ENCODE data around the gene DSCAML1. TPM values are rescaled to one million over a fixed set of nuclear protein-coding genes. Genes with fewer than 3 reads are reported as not detected.
"Not testable (repeated sequence)": the region's sequence is repeated elsewhere in the genome, so short reads cannot be mapped to it uniquely, and the experiment has no call there.

Gene DSCAML1
- total RNA-seq, 2 donors from 2014 or later = 0.21 to 0.41 TPM

DNA sequence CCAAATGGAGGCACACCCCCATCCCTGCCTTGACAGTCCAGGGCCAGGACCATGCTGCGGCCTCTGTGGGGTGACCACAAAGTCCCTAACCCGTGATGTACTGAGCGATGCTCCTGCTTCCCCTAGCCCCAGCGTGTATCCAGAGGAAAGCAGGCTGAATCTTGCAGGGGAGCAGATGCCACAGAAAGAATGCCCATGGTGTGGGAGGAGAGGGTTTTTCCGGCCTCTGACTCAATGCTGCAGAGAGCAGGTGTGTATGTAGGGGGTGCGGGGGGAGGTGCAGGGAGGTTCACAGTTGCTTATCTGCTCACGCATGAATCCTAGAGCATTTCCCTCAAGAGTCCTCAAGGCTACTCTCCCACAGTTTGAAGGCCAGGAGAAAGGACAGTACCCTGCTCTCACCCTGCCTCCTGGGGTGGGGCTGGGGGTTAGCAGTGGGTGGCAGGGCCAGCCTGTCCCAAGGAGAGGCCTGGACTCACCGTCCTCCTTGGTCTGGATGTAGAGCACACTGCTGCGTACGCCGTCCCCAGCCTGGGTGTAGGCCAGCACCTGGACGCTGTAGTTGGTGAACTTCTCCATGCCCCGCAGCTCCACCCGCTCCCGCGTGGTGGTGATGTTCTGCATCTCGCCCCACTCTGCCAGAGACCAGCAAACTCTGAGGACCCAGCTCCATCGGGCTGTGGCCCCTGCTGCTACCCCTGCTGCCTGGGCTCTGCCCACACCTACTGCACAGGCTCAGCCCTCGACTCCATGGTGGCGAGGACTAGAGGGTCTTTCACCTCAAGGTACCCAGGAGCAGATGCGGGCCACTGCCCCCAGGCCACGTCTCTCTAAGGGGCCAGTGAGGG lies 338.5 kb downstream of the DSCAML1 start:
- Histone ChIP-seq H3K9me3 (no peaks in the 10 kb centered on the region), H3K4me3 (no peak overlapping the region), H3K36me3 (no peaks in the 10 kb centered on the region), H3K27ac (no peak overlapping the region), H3K4me1 (ENCODE audit: control insufficient read depth in 1 of 2, low read depth in 2 of 2) (no peaks in the 10 kb centered on the region), H3K27me3 (replicated peaks; ENCODE audit: insufficient read depth) (no peaks in the 10 kb centered on the region)
- TF ChIP-seq CTCF (IDR thresholded peaks at IDR 0.05) = no peak
- no peak for DNase-seq (ENCODE audit: low spot score)
- no peak for ATAC-seq (ENCODE audit: insufficient number of reproducible peaks, low FRiP score, low read depth)

DNA sequence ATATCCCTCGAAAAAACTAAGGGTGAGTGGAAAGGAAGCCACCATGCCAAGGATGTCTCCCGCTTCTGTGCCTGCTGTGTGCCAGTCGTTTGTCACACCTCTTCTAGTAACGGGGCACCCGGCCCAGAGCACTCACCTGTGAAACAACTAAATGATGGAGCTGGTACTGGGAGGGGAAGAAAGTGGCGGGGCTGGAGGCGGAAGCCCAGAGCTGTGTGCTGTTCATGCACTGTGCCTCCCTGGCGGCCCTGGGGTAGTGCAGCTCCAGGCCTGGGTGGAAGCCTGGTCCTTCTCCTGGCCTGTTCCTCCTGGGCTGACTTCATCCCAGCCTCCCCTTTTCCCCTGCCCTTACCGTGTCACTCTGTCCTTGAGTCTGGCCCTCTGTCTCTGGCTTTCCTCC lies 339.2 kb downstream of the DSCAML1 start:
- H3K9me3 ChIP-seq = no peaks in the 10 kb centered on the region
- H3K27me3 ChIP-seq (replicated peaks; ENCODE audit: insufficient read depth) = no peaks in the 10 kb centered on the region
- ATAC-seq (ENCODE audit: insufficient number of reproducible peaks, low FRiP score, low read depth) = no peak
- no peak for TF ChIP-seq CTCF (IDR thresholded peaks at IDR 0.05)
- H3K4me3 ChIP-seq = no peak overlapping the region
- H3K4me1 ChIP-seq (ENCODE audit: control insufficient read depth in 1 of 2, low read depth in 2 of 2) = no peaks in the 10 kb centered on the region
- no peak for DNase-seq (ENCODE audit: low spot score)
- no peaks in the 10 kb centered on the region for H3K36me3 ChIP-seq
- H3K27ac ChIP-seq = no peak overlapping the region

GRCh38 chr11:117457031-117457785 lies 339.8 kb downstream of the DSCAML1 start:
- no peak for TF ChIP-seq CTCF (IDR thresholded peaks at IDR 0.05)
- Histone ChIP-seq H3K9me3 (no peaks in the 10 kb centered on the region), H3K27me3 (replicated peaks; ENCODE audit: insufficient read depth) (no peaks in the 10 kb centered on the region), H3K36me3 (no peaks in the 10 kb centered on the region), H3K4me3 (no peak overlapping the region), H3K4me1 (ENCODE audit: control insufficient read depth in 1 of 2, low read depth in 2 of 2) (no peaks in the 10 kb centered on the region), H3K27ac (no peak overlapping the region)
- no peak for DNase-seq (ENCODE audit: low spot score)
- no peak for ATAC-seq (ENCODE audit: insufficient number of reproducible peaks, low FRiP score, low read depth)

DNA sequence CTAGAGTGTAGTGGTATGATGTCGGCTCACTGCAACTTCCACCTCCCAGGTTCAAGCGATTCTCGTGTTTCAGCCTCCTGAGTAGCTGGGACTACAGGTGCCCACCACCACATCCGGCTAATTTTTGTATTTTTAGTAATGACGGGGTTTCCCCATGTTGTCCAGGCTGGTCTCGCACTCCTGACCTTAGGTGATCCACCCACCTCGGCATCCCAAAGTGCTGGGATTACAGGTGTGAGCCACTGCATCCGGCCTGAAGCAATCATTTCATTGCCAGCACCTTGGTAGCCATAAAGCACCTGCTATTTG lies 340.3 kb downstream of the DSCAML1 start:
- not testable (repeated sequence) for H3K9me3 ChIP-seq; H3K36me3 ChIP-seq; H3K4me3 ChIP-seq; H3K27ac ChIP-seq; ATAC-seq (ENCODE audit: insufficient number of reproducible peaks, low FRiP score, low read depth); DNase-seq (ENCODE audit: low spot score); H3K4me1 ChIP-seq (ENCODE audit: control insufficient read depth in 1 of 2, low read depth in 2 of 2); H3K27me3 ChIP-seq (replicated peaks; ENCODE audit: insufficient read depth)

GRCh38 chr11:117456027-117456720 lies 340.8 kb downstream of the DSCAML1 start:
- Histone ChIP-seq H3K9me3 (no peaks in the 10 kb centered on the region), H3K27ac (no peak overlapping the region), H3K27me3 (replicated peaks; ENCODE audit: insufficient read depth) (no peaks in the 10 kb centered on the region), H3K4me1 (ENCODE audit: control insufficient read depth in 1 of 2, low read depth in 2 of 2) (no peaks in the 10 kb centered on the region), H3K4me3 (no peak overlapping the region), H3K36me3 (no peaks in the 10 kb centered on the region)
- DNase-seq (ENCODE audit: low spot score) = no peak
- no peak for ATAC-seq (ENCODE audit: insufficient number of reproducible peaks, low FRiP score, low read depth)
- no peak for TF ChIP-seq CTCF (IDR thresholded peaks at IDR 0.05)

Data from thoracic aorta (tissue), 2 donors.